Calu3 (cell line): ENCODE measurements around the gene ARRB1. TPM values are rescaled to one million over a fixed set of nuclear protein-coding genes. Genes with fewer than 3 reads are reported as not detected.

Experiments used
- BruUV-seq: library from RNA; stranded (reverse); fragments of 400-500 nt; replicated peaks from 2 replicates; lab custom pipeline; 2021; lab: Mats Ljungman, UMichigan
- CTCF ChIA-PET: fragments of 300-600 bp; sonication (Branson Sonifier 250); formaldehyde crosslinking; loops from one replicate; lab custom pipeline; 2022; ENCODE audit warnings: antibody characterized with exemption; lab: Charles Lee
- DNase-seq: peaks from one replicate; pipeline ENCODE4 v3.0.0; 2022
- H3K27ac Mint-ChIP-seq: one replicate; pipeline ENCODE4 v1.8.0; 2022; ENCODE audit warnings: mixed read lengths; ENCODE audit not compliant: unreplicated experiment
- H3K27me3 Mint-ChIP-seq: one replicate; pipeline ENCODE4 v1.8.0; 2022; ENCODE audit warnings: mixed read lengths; ENCODE audit not compliant: unreplicated experiment
- H3K36me3 Mint-ChIP-seq: one replicate; pipeline ENCODE4 v1.8.0; 2022; ENCODE audit warnings: mild to moderate bottlenecking, moderate library complexity, mixed read lengths; ENCODE audit not compliant: insufficient read depth, unreplicated experiment
- H3K4me1 Mint-ChIP-seq: one replicate; pipeline ENCODE4 v1.8.0; 2022; ENCODE audit warnings: mild to moderate bottlenecking, low read depth, mixed read lengths; ENCODE audit not compliant: unreplicated experiment
- H3K4me3 Mint-ChIP-seq: one replicate; pipeline ENCODE4 v1.8.0; 2022; ENCODE audit warnings: mild to moderate bottlenecking, low read depth, moderate library complexity, mixed read lengths; ENCODE audit not compliant: unreplicated experiment
- H3K9me3 Mint-ChIP-seq: one replicate; pipeline ENCODE4 v1.8.0; 2022; ENCODE audit warnings: low read depth, mixed read lengths; ENCODE audit not compliant: unreplicated experiment
- intact Hi-C: fragments of 100-400 bp; cut with micrococcal nuclease; formaldehyde crosslinking; loops from one replicate; pipeline ENCODE4 v1.10.0; 2022; ENCODE audit not compliant: unreplicated experiment
- total RNA-seq: library from RNA; stranded (reverse); gene quantifications from 2 replicates; pipeline ENCODE4 v1.2.3, GENCODE V29; 2022
- TF ChIP-seq, protein P1 (sequence below): fragments of 200-600 bp; IDR thresholded peaks from one replicate; pipeline ENCODE4 v1.8.0; 2022; ENCODE audit warnings: antibody characterized with exemption; ENCODE audit not compliant: unreplicated experiment

Gene ARRB1
- total RNA-seq, 1 experiment from 2014 or later: 8.7 TPM

- Mint-ChIP-seq H3K27me3 (peaks cover 94% of the 10 kb centered on the region), H3K4me3 (no peak overlapping the region), H3K9me3 (no peaks in the 10 kb centered on the region), H3K4me1 (no peaks in the 10 kb centered on the region), H3K27ac (no peak overlapping the region), H3K36me3 (peaks cover 5% of the 10 kb centered on the region)
- TF ChIP-seq, protein P1, sequence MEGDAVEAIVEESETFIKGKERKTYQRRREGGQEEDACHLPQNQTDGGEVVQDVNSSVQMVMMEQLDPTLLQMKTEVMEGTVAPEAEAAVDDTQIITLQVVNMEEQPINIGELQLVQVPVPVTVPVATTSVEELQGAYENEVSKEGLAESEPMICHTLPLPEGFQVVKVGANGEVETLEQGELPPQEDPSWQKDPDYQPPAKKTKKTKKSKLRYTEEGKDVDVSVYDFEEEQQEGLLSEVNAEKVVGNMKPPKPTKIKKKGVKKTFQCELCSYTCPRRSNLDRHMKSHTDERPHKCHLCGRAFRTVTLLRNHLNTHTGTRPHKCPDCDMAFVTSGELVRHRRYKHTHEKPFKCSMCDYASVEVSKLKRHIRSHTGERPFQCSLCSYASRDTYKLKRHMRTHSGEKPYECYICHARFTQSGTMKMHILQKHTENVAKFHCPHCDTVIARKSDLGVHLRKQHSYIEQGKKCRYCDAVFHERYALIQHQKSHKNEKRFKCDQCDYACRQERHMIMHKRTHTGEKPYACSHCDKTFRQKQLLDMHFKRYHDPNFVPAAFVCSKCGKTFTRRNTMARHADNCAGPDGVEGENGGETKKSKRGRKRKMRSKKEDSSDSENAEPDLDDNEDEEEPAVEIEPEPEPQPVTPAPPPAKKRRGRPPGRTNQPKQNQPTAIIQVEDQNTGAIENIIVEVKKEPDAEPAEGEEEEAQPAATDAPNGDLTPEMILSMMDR: no peak
- BruUV-seq: no TSS peak
- no peak for DNase-seq
- CTCF ChIA-PET: no interaction called here
- intact Hi-C loops: no loop called here
Observed at GRCh38 chr11:75246006-75246670, 105.3 kb downstream of the ARRB1 start.

- Mint-ChIP-seq H3K9me3 (no peaks in the 10 kb centered on the region), H3K27me3 (peaks cover 90% of the 10 kb centered on the region), H3K4me3 (no peak overlapping the region), H3K4me1 (no peaks in the 10 kb centered on the region), H3K27ac (no peak overlapping the region), H3K36me3 (peaks cover 5% of the 10 kb centered on the region)
- CTCF ChIA-PET: interaction anchor here (1.1 to 1.4 kb wide), 2 partner anchors 99 to 223 kb away, joined by 3 to 6 read pairs; no protein-coding TSS in a partner anchor
- BruUV-seq: no TSS peak
- no peak for DNase-seq
- intact Hi-C loops: no loop called here
- TF ChIP-seq, protein P1: no peak
Observed at GRCh38 chr11:75245356-75246005, 106.0 kb downstream of the ARRB1 start.

DNA sequence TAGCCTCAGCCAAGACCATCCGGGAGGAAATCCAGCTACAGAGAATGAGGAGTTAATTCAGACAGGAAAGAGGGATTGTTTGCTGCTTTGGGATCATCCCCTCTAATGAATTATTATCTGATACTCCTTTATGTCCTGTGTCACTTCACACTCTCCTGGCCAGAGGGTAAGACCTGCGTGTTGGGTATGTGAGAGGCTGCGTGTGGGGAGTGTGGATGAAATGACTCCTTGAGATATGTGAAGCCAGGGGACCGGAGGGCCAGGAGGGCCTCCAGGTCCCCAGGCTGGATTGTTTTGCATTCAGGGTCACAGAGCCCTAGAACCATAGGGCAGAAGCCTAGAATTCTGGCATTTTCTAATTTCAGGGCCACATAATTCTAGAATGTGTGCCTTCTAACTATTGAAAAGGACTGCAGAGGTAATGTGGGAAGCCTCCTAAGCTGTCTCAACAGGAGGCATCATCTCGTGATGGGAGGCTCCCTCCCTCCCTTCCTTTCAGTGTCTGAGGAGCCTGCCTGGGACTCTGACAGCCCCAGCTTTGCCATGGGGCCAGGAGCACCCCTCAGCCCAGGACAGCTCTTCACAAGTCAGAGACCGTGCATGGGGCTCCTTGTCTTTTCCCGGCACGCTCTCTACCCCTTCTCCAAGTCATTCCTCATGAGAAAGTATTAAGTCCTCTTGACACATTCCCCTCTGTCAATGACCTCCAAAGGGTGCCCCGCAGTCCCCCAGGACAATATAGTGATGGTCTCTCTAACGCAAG is 107.2 kb downstream of the ARRB1 start:
- Mint-ChIP-seq H3K4me1 (no peaks in the 10 kb centered on the region), H3K36me3 (peaks cover 9% of the 10 kb centered on the region), H3K27me3 (peaks cover 90% of the 10 kb centered on the region), H3K4me3 (no peak overlapping the region), H3K27ac (no peak overlapping the region), H3K9me3 (no peaks in the 10 kb centered on the region)
- CTCF ChIA-PET: interaction anchor here (1.1 to 1.4 kb wide), 2 partner anchors 98 to 222 kb away, joined by 3 to 6 read pairs; no protein-coding TSS in a partner anchor
- TF ChIP-seq, protein P1: no peak
- intact Hi-C loops: no loop called here
- no TSS peak for BruUV-seq
- DNase-seq: no peak

- H3K4me1 Mint-ChIP-seq: no peaks in the 10 kb centered on the region
- H3K4me3 Mint-ChIP-seq: peak overlapping the region; percentile 66
- H3K36me3 Mint-ChIP-seq: peaks cover 9% of the 10 kb centered on the region
- H3K27me3 Mint-ChIP-seq: peaks cover 90% of the 10 kb centered on the region
- no peaks in the 10 kb centered on the region for H3K9me3 Mint-ChIP-seq
- no peak overlapping the region for H3K27ac Mint-ChIP-seq
- CTCF ChIA-PET: interaction anchor here (0.5 to 1.4 kb wide), 3 partner anchors 89 to 103 kb away, joined by 3 to 11 read pairs (median 4); partner anchors contain the start of gene SLCO2B1
- TF ChIP-seq, protein P1: no peak
- no TSS peak for BruUV-seq
- intact Hi-C loops: no loop called here
- DNase-seq: no peak
Observed at GRCh38 chr11:75242722-75243600, 108.5 kb downstream of the ARRB1 start.
